Central memory CD4-positive, alpha-beta T cell (primary cell): Measurements from ENCODE around the gene ZBBX.
"Not testable (repeated sequence)": the region's sequence is repeated elsewhere in the genome, so short reads cannot be mapped to it uniquely, and the experiment has no call there.

Source experiments
- DNase-seq: peaks from one replicate; pipeline ENCODE4 v3.0.0; 2022
- total RNA-seq, 3 experiments: gene quantifications; one replicate each; lab custom pipeline; 2026; lab: John Stamatoyannopoulos, UW

Gene ZBBX, protein sequence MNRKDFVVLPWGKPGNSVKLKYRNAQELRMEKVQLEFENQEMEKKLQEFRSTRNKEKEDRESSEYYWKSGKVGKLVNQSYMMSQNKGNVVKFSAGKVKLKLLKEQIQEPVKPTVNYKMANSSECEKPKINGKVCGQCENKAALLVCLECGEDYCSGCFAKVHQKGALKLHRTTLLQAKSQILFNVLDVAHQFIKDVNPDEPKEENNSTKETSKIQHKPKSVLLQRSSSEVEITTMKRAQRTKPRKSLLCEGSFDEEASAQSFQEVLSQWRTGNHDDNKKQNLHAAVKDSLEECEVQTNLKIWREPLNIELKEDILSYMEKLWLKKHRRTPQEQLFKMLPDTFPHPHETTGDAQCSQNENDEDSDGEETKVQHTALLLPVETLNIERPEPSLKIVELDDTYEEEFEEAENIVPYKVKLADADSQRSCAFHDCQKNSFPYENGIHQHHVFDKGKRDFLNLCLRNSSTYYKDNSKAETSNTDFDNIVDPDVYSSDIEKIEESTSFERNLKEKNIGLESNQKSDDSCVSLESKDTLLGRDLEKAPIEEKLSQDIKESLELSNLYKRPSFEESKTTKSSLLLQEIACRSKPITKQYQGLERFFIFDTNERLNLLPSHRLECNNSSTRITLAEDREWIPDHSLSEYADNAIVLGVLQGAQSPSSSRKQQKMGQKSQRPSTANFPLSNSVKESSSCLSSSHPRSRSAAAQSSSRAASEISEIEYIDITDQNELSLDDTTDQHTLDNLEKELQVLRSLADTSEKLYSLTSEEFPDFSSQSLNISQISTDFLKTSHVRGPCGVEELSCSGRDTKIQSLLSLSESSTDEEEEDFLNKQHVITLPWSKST
- 0 reads per million in 3 experiments for total RNA-seq

DNA sequence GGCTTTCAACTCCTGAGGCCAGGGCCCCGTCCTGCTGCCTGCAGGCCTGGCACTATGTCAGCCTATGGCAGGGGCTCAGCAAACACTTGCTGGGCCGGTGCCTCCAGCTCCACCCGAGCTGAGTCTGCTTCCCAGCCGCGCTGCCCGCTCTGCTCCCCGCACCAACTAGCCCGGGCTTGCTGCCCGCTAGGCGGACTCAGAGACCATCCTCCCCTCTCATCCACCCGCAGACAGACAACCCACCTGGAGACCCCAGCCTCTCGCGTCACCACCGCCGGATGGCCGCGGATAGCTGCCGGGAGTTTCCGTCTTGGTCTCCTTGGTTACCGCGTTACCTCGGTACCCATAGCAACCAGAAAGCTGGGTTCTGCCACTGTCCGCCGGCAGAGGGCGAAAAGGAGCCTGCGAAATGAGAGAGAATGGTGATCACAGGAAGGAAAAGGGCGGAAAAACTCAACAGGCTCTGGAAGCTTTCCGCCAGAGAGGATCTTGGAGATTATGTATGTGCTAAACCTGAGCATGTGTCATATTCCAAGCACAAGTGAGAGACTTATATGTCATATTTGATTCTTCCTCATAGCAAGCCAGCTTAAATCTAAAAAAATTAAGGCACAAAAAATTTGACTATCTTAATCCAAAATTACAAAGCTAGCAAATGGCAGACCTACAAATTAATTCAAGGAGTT lies at the start of gene ZBBX:
TSS of gene ZBBX (minus strand) at position 294 of the 686 bp plus-strand sequence. CDS start 7,396 bp downstream, outside the sequence.
- DNase-seq = peak; percentile 77

GRCh38 chr3:167426962-167427361 lies 46.9 kb upstream of the ZBBX start:
- DNase-seq = not testable (repeated sequence)

GRCh38 chr3:167422396-167422795 lies 42.3 kb upstream of the ZBBX start:
- not testable (repeated sequence) for DNase-seq

GRCh38 chr3:167409611-167410010 lies 29.5 kb upstream of the ZBBX start:
- no peak for DNase-seq

GRCh38 chr3:167406876-167407492 lies 26.9 kb upstream of the ZBBX start:
- DNase-seq = no peak

GRCh38 chr3:167397826-167398225 lies 17.7 kb upstream of the ZBBX start:
- no peak for DNase-seq

- DNase-seq = no peak
These were observed 16.0 kb upstream of the ZBBX start for GRCh38 chr3:167396075-167396474.

- DNase-seq = no peak
These were observed 13.9 kb upstream of the ZBBX start for GRCh38 chr3:167394003-167394402.

DNA sequence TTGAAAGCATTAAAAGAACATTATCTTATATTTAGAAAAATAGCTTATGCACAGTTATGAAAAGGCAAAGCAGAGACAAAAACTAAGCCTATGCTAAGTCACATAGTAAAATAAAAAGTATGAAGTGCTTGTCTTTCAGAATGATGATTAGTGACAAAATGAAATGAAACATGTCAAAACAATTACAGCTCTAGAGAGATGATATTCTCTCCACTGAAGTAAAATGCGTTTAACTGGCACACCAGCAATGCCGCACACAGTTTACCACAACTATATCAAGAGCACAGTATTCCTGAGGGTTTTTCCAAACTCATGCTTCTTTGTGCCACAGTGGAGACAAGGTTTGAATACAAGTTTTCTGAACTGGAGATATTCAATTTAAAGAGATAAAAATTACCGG lies 2.1 kb upstream of the ZBBX start:
- DNase-seq = no peak

GRCh38 chr3:167375478-167375877 lies 4.6 kb downstream of the ZBBX start:
- DNase-seq = no peak

DNA sequence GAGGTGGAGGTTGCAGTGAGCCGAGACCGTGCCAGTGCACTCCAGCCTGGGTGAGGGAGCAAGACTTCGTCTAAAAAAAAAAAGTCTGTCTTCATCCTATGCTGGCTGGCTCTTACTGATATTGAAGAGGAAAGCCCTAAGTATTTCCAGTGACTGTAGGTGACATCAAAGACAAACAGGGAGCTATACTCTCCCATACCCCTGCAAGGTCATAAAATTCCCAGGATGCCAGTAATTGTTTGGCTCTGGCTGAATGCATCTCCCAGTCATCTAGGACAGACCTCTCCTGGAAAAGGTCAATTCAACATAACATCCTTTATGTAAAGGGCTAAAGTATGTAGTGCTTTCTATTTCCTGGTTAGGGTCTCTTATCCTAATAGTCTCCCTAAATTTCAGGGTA lies 8.0 kb downstream of the ZBBX start:
- DNase-seq = no peak

DNA sequence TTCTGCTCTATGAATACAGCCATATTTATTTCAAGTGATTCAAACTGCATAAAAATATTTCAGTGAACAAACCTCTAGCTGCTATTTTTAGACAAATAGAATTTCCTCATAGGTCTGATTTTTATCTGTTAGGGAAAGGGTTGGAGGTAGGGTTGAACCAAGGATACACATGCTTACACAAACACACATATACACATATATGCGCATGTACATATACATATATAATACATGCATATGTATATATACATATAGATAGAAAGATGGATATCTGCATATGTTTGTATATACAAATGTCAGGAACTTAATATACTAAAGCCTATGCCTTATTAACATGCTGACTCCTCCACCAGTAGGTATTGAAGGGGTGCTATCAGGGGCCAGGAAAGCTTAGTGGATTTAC lies 18.1 kb downstream of the ZBBX start:
- no peak for DNase-seq

GRCh38 chr3:167361306-167361705 lies 18.8 kb downstream of the ZBBX start:
- no peak for DNase-seq

- DNase-seq = no peak
These were observed 24.7 kb downstream of the ZBBX start for GRCh38 chr3:167355446-167355845.

GRCh38 chr3:167354751-167355150 lies 25.3 kb downstream of the ZBBX start:
- no peak for DNase-seq

DNA sequence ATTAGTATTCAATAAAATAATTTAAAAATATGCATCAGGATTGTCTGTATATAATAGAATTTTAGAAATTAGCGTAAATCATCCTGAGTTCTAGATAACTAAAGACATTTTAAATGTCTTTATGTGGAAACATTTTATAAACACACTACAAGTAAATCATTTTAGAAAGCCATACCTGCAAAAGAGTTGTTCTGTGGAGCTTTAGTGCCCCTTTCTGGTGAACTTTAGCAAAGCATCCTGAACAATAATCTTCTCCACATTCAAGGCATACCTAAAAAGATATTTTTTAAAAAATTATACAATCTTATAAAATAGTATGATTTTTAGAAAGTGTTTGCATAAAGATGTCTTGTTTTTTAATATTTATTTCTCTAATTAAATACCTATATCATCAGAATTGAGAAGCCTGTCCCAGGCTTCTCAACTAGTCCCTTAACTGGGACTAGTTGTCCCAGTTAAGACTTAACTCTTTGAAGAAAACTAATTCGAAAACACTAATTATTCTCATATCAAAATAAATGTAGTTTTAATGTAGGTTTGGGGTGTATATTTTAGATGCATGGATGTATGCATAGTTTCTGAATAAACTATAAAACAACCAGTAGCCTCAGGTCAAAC lies 29.7 kb downstream of the ZBBX start:
- no peak for DNase-seq

GRCh38 chr3:167346171-167346570 lies 33.9 kb downstream of the ZBBX start:
- DNase-seq = no peak

DNA sequence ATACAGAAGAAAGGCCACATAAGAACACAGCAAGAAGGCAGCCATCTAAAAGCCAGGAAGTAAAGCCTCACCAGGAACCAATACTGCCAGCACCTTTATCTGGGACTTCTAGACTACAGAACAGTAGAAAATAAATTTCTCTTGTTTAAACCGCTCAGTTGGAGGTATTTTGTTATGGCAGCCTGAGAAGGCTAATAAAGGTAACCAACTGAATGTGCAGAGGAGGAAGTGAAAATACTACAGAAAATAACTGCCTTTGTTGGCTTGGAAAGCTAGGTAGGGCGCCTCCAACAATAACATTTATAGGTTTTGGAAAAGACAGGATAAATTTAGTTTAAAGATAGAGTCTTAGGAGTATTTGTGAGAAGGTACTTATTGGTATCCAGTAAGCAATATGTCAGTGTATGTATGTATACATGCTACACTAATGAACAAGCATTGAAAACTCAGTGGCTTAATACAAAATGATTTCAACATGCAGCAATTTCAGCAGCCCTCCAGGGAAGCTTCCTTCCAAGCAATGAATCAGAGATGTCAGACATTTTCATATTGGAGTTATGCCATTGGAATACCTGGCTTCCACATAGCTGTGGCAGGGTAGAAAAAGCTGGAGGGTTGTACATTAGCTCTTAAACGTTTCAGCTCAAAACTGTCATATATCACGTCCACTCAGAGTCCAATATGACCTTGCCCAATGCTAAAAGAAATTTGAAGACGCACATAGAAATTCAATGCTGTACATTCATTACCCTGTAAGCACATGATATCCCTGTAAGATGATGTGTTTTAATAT lies 48.9 kb downstream of the ZBBX start:
- no peak for DNase-seq

DNA sequence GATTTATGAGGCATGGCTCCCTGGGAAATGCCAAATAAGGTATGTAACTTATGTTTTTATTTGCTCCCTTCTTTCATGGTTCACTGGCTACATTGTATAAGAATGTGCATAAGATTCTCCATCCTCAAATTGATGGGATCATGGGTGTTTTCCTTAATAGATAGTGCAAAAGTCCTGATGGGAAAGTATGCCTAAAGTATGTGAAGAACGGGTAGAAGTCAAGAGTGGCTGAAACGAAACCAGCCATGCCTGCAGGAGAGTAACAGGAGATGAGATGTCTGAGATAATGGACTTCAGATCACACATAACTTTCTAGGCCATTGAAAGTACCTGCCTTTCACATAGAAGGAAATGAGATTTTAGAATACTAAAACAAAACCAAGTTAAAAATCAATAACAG lies 56.5 kb downstream of the ZBBX start:
- no peak for DNase-seq

DNA sequence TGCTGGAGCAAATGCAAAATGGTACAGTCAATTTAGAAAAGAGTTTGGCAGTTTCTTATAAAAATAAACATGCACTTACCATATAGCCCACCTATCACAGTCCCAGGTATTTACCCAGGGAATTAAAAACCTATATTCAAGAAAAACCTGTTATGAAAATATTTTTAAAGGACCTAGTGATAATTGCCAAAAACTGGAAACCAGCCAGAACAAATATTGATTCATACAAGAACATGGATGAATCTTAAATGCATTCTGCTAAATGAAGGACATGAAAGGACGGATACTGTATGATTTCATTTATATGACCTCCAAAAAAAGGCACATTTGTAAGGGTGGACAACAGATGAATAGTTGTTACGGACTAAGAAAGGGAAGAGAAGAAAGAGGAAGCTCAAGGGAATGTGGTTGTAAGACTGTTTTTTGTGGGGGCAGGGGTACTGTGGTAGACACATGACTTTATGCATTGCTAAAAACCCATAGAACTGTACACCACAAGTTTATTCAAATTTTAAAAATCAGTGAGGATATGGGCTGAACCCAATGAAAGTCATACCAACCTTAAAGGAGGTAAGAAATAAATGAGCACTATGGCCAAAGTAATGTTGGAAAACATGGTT lies 61.0 kb downstream of the ZBBX start:
- DNase-seq = no peak

DNA sequence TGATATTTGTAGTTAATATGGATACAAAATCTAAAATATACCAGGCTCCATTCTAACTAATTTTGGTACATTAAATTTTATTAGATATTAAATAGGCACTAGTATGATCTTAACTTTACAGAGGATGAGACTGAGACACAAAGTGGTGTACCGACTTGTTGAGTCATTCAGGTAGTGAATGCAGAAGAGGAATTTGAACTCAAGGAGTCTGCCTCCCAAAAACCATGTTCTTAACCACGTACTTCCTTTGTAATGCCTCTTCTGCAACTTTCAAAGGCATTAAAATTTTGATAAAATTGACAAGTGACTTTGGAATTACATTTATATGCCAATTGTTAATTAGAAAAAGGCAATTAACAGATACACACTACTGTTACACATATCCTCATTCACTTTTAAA lies 61.8 kb downstream of the ZBBX start:
- DNase-seq = no peak
